GM18511 (cell line): ENCODE measurements around the gene WEE2.

Experiments
- ATAC-seq: cut with Tn5 transposase; IDR thresholded peaks from one replicate; pipeline ENCODE4 v1.9.1; 2021; ENCODE audit warnings: mild to moderate bottlenecking, moderate library complexity; ENCODE audit not compliant: unreplicated experiment

Gene WEE2

DNA sequence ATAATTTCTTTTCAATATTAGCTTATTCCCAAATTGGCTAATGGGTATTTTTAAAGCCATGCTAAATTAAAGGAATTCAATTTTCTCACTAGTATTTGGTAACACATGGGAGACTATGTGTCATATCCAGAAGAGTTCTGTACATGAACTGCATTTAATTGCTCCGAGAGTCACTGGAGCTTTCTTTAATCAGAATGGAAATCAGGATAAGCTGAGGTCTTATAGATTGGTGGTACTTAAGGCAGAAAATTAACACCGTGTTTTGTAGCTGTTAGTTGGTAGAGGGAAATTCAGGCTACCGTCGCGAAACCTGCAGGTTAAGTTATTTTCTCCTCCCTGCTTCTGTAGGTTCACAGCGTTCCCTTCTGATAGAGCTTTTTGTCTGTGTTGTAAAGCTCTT is at the start of gene WEE2:
Gene WEE2 (plus strand): TSS at position 3 of the 400 bp plus-strand sequence. CDS start 406 bp downstream, outside the sequence.
- ATAC-seq: no peak

DNA sequence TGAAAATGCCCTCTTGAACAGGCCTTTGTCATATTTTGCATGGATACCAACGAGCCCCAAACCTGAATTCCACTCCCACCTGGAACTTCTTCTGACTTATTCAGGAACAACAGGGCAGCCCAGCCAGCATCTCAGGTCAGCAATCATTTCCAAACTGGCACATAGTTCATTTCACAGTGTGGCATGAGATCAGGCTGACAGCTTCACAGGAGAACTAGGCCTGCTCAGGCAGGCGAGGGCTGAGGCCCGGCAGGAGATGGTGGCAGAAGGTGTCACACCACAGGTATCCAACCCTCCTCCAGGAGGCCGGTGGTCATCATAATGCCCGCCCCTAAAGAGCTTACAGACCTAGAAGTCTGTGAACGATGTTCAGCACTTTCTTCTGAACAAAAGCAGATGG is 48.7 kb upstream of the WEE2 start:
- no peak for ATAC-seq

DNA sequence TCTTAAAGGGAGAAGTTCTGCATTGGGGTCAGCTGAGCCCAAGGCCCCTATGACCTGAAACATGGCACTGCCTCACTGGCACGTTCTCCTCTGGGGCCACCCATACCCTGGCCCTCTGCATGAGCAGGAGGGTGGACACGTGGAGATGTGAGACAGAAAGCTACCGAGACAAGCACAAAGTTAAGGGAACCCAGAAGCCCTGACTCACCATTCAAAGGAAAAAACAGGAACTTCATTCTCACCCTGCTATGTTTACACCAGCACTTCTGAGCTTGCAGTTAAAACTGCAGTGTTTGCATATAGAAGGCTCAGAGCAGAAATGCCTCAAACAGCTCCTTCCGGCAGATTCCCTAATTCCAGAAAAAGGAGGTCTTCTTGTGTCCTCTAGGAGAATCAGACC is 47.9 kb upstream of the WEE2 start:
- no peak for ATAC-seq

DNA sequence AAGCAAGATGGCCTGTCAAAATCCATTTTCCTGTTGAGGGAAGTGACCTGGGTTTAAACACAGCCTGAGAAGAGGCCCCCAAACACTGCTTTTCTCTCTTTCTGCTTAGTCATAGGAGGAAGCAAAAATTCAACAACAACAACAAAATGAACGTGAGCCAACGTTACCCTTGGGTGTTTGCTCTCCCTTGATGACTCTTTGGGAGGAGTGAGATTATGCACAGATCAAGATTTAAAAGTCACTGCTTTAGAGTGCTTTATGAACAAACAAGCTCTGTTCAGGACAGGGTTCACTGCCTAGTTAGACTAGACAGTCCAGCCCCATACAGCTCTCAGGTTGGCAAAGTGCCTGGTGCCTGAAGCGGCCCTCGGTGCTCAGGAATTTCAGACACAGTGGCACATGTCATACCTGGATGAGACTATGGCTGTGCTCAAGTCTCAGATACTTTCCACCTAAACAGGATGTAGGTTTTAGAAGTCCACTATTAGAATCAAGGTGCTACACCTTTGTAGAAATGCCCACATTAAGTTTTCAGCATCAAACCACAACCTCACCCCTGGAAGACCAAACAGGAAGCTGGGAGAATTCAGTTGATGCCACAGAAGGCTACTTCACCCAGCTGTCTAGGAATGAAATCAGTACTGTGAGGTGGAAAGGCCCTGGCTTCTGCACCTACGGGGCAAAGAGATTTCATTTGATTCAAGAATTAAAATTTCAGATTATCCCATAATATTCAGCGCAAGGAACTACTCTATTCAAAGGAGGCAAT is 44.9 kb upstream of the WEE2 start:
- no peak for ATAC-seq

DNA sequence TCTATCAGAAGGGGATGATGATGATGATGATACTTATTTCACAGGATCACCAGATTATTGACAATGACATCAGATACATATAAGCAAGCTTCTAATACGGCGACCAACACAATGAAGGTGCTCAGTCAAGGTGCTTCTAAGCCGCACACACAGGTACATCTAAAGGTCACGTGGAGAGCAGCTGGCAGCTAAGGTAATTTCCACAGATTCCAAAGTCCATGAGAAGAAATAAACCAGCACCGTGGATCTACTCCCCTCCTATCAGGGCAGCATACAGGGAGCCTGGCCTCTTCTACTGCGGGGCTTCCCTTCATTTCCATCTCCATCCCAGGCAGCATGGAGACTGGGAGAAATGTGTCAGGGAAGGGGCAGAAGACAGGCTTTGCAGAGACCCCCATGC is 43.7 kb upstream of the WEE2 start:
- ATAC-seq: no peak

DNA sequence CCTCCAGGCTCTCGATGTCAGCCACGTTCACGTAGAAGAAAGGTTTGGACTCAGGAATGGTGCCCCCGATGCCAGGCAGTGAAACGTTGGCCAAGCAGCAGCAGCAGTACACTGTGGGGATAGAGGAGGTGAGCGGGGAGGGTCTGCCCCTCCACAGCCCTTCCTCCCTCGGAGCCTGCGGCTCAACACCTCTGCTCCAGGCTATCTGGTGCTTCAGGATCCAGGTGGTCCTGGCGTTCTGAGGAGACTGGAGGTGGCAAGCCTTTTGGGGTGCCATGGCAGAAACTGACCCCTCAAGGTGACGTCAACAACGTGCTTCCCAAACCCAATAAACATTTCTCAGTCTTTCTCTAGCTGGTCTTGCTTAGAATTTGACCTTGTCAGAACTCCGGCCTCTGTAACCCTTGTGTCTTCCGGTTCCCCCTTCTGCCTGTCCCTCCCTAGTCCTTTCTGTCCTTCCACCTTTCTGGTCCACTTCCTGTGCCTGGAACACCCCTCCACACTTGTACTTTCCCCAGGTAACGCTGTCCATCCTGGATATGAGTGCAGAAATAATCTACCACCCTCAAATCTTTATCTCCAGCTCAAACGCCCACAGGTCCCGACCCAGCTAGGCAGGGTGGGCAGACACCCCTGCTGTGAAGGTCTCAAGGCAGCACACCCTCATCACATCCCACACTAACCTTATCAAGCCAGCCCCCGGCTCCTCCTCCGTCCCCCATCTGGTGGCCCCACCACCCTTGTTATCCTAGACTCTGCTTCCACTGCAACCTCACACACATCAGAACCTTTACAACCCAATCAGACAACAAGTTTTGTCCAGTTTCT is 42.7 kb upstream of the WEE2 start:
- ATAC-seq: no peak

DNA sequence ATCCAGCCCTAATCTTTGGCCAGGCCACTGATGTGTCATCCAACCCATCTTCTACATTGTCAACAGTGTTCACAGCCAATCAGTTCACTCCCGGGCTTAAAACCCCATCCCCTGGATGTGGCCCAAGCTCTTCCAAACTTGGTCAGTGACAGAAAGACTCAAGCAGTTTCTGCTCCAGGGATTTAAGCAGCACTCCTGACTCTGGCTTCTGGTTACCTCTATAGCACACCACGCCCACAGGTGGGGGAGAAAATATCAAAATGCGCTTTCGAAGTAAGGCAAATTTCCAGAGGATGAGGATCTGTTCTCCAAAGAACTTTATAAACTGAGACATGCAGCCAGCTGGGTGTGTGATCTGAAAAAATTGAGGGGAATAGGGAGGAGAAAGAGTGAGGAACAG is 42.1 kb upstream of the WEE2 start:
- ATAC-seq: no peak

DNA sequence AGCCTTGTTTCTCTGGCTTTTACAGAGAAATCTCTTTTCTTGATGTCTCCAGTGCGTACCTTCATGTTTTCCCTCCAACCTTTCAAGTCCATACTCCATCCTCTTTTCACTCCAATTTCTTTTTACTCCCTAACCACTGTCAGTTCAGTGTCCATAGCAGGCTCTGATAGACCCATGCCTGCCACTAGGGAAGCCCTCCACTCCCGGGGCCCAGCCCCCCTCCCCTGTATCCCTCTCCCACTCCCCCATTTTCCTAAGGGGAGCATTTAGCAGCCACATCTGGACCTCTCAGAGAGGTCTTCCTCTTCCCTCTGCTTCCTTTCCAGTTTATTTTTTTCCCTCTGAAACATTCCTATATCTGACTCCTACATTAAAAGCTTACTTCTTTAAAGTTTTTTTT is 39.3 kb upstream of the WEE2 start:
- ATAC-seq: no peak

DNA sequence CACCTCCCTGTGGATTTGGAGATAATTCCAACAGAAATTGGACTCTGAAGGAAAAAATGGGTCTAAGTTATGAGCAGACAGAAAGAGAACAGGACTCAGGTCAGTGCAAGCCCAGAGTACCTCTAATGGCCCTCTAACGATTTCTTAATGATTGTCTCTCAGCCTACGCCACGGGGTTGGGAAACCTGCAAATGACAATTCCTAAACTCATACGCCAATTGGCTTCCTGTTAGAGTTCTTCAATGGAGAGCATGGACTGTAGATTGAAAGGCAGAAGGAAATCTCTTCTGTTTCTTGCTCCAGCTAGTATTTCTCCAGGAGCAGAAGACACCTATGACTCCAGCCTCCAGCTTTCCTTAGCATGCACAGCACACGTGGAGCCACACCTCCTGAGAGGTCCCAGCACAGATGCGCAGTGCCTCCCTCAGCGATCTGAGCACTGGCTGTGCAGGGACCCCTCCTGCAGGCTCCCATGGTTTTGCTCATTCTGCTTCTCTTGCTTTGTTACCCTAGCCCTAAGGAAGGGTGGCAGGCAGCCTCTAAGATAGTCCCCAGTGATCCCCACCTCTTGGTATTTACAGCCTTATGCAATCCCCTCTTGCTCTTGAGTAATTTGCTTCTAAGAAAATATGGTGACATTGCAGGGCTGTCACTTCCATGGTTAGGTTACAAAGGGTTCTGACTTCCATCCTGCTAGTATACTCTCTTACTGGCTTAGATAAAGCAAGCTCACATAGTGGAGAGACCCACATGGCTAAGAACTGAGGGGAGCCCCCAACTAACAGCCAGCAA is 36.3 kb upstream of the WEE2 start:
- no peak for ATAC-seq

DNA sequence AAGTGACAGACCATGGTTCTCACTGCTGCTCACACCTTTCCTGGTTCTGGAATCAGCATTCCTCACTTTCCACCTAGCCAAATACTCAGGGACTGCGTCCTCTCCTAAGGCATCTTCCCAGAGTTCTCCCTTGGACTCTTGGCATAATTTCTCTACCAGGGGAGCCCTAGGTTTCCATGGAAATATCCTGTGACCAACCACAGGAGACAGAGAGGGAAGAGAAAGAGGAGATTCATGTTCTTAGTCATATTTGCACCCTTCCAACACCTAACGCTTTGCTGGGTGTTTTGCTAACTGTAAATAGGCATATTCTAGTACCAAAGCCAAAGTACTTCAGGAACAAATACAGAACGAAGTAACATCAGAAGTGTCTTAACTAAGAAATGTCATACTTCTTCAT is 34.8 kb upstream of the WEE2 start:
- ATAC-seq: no peak

DNA sequence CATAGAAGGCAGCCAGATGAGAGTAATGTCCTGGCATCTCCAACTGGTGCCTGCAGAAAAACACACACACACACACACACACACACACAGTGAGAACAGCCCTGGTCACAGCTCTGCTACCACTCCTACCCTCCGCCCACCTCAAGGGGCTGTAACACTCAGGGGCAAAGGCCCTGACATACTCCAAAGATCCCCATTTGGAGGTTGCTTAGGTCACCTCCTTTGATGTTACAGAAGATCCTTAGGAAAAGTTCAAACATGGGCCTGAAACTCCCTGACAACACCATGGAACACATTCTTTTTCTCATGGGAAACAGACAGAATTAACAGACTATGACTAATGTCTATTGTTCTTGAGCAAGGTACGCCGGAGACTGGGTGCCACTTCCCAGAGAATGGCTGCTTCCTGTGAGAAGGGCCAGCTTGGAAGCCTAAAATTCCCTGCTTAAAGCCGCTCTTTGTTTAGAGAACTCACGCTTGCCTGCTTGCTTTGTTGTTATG is 33.9 kb upstream of the WEE2 start:
- ATAC-seq: no peak

DNA sequence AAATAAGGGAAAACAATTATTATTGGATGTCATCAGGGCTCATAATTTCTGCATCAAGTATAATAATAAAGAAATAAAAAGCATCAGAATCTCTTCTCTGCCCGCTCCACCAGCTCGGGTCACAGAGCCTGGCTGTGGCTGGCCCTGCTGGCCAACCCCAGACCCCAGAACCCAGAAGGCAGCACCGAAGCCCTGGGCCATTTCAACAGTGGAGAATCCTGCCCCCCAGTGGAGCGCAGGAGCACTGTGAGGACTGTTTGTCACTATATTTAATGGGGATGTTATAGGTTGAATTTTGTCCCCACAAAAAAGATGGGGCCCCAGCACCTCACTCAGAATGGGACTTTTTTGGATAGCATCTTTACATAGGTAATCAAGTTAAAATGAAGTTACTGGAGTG is 33.5 kb upstream of the WEE2 start:
- ATAC-seq: no peak

DNA sequence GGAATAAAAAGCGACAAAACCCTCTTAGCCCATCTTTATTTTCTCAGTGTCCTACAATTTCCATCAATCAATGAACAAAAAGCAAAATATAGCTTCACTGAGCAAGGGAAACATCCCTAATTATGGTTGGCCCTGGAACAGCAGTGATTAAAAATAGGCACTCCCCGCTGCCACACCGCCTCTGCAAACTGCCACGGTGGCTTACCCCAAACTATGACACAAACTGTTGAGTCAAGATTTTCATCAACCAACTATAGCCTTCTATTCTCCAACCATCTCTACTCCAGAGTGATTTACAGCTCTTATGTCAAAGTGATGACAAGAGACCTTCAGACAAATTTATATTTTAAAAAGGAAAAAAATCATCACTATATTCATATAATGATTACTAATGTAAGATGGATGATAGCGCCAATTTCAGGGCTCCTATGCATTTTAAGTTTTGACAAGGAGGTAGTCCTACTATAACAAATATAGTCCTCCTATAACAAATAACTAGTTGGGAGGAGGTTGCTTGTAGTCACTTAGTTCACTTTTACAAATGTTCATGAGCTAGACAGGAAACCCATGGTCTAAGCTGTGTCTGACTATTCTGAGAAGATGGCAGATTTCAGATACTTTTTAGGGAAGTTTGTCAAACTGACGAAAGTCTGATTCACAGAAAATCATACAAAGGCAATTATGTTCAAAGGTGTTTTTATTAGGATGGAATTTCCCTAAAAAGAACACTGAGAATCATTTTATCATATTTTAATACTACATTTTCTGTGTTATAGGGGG is 32.5 kb upstream of the WEE2 start:
- no peak for ATAC-seq

DNA sequence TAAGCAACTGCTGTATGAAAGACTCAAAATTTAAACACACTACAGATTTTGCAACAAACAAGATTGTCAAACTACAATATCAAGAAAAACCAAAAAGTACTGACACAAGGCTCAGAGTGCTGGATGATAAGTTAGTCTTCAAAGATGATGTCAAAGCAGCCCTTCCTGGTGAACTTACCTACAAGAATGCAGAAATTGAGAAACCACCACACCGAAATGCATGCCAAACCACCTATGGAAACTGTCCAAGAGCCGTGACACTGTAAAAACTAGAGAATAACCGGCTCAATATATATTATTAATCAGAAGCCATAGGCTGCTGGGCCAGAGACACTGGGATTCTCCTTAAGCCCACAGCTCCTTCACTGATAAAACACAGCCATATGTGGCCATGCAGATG is 31.5 kb upstream of the WEE2 start:
- ATAC-seq: no peak

DNA sequence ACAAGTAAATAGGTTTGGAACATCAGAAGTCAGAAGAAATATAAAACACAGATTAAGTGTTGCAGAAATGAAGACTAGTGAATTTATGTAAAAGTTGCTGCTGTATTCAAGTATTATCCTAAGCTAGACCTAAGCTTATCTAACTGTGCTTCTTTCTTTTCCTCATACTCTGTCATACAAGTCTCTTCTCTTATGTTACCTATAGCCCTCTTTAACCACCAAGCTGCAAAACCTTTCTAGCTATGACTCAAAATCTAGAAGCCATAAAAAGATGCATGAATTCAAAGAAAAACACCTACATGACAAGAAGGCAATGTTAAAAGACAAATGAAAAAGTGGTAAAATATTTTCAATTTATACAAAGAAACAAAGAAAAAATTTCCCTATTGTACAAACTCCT is 29.1 kb upstream of the WEE2 start:
- peak; percentile 69 for ATAC-seq

DNA sequence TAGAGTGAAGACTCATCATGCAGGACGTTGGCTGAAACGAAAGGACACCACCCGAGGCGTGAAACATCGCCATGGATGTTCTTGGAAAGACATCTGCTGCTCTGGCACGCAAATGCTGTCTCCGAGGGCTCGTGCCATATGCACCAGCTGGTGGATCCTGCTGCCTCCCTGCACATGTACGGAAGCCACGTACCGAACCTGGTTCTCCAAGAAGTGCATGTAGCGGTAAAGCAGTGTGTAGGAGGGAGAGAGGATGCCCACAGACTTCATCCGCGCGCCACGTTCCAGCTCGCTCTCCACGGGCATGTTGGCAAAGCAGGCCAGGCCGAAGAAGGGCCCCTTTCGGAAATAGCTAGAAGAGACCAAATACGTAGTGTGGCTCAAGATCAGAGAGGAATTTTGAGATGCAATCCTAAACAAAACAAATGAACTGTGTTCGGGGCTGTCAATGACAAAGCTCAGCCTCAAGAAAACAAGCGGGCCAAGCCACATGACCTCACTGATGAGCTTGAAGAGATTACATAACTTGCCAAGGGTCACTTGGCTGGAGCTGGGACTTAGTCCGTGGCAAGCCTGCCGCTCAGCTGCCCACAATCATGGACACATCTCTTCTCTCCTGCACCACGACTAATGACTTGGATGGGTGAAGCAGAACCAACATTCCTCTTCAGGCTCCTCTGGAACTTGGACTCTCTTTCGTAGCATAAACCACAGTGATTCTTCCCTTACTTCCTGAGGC is 22.7 kb upstream of the WEE2 start:
- ATAC-seq: no peak

DNA sequence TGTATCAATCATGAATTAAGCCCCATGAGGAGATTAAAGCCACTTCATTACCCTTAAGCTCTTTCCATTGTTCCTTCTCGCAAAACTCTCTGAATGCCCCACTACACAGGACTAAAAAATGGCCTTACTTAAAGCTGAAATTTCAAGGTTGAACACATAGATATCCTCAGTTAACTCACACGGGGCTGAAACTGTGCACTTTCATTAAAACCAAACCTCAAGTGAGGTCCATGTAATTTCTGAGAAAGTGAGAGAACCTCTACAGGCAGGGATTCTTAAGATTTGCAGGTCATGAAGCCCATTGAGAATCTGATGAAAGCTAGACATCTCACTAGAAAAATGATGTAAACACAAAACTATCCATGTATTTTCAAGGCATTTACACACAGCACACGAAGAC is 22.1 kb upstream of the WEE2 start:
- ATAC-seq: no peak

DNA sequence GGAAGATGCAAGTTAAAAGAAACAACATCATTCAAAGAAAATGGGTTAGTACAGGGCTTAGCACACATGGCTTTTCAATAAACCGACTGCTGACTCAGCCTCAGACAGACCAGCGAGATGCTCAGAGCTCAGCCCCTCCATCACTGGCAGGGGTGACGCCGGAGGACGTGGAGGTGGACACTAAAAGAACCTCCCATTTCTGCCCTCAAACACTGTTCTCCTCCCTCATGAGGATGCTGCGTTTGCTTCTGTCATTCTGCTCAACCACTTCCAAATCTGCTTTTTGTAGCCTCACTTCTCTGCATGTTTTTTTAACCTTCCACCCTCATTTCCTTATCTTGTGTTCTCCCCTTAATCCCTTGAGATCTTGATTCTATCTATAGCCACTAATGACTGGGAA is 21.5 kb upstream of the WEE2 start:
- no peak for ATAC-seq

DNA sequence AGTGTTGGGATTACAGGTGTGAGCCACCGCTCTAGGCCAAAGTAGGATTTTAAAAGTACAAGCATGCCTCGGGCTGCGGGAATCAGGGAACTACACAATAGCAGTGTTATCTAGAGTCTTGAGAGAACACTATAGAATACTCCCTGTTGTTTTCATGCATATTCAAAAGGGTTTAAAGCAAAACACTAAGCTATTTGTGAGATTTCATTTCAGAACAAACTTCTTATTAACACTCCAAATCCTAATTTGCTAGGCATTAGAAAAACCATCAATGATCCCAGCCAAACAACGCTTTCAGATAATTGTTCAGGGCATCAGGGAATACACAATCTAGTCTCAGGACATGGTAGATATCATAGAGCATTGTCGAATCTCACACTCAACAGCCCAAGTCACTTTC is 20.1 kb upstream of the WEE2 start:
- ATAC-seq: no peak
